Activated CD8-positive, alpha-beta memory T cell treated with anti-CD3 and anti-CD28 coated beads, Interleukin-2, amount 50 U/mL, for 1 hour (primary cell): ENCODE measurements around the gene C1QTNF12.
A peak's percentile ranks its signal among the peaks of the same experiment; 100 is the strongest.
"Not testable (repeated sequence)": the region's sequence is repeated elsewhere in the genome, so short reads cannot be mapped to it uniquely, and the experiment has no call there.

Experiments
- DNase-seq: peaks from one replicate; pipeline ENCODE4 v3.0.0-alpha.2; 2020; ENCODE audit errors: extremely low read depth

C1QTNF12 gene

GRCh38 chr1:1259540-1259939 is 13.0 kb upstream of the C1QTNF12 start:
- no peak for DNase-seq

- no peak for DNase-seq
Observed at GRCh38 chr1:1259119-1259488, 12.6 kb upstream of the C1QTNF12 start.

GRCh38 chr1:1256956-1257871 is 10.7 kb upstream of the C1QTNF12 start:
- DNase-seq = no peak

- no peak for DNase-seq
Observed at GRCh38 chr1:1255611-1256010, 9.1 kb upstream of the C1QTNF12 start.

GRCh38 chr1:1255078-1255477 is 8.6 kb upstream of the C1QTNF12 start:
- no peak for DNase-seq

GRCh38 chr1:1254667-1254998 is 8.1 kb upstream of the C1QTNF12 start:
- DNase-seq = no peak

GRCh38 chr1:1253972-1254666 is 7.6 kb upstream of the C1QTNF12 start:
- DNase-seq = no peak

GRCh38 chr1:1253314-1253713 is 6.8 kb upstream of the C1QTNF12 start:
- no peak for DNase-seq

GRCh38 chr1:1250786-1251284 is 4.3 kb upstream of the C1QTNF12 start:
- peak; percentile 51 for DNase-seq

GRCh38 chr1:1248009-1248913 is 1.7 kb upstream of the C1QTNF12 start:
- not testable (repeated sequence) for DNase-seq

GRCh38 chr1:1247341-1247913 is 905 bp upstream of the C1QTNF12 start:
- DNase-seq = no peak

GRCh38 chr1:1245817-1246576 is 525 bp downstream of the C1QTNF12 start:
- no peak for DNase-seq

- no peak for DNase-seq
Observed at GRCh38 chr1:1245178-1245816, 1.2 kb downstream of the C1QTNF12 start.

- DNase-seq = no peak
Observed at GRCh38 chr1:1244192-1244811, 2.2 kb downstream of the C1QTNF12 start.

GRCh38 chr1:1243807-1244191 is 2.7 kb downstream of the C1QTNF12 start:
- no peak for DNase-seq

- DNase-seq = no peak
Observed at GRCh38 chr1:1243266-1243660, 3.3 kb downstream of the C1QTNF12 start.

- no peak for DNase-seq
Observed at GRCh38 chr1:1242461-1243265, 3.9 kb downstream of the C1QTNF12 start.

- DNase-seq = no peak
Observed at GRCh38 chr1:1241588-1242219, 4.8 kb downstream of the C1QTNF12 start.
